Lower leg skin (tissue), 4 donors: Measurements from ENCODE around the gene BCAP31. TPM values are rescaled to one million over a fixed set of nuclear protein-coding genes. Genes with fewer than 3 reads are reported as not detected.

Experiments used
- DNase-seq, 2 donors: peaks; one replicate each; pipeline ENCODE4 v3.0.0-alpha.2; 2019; ENCODE audit warnings: low spot score in 2 of 2
- H3K4me3 ChIP-seq: fragments of 200-600 bp; sonication (generic); 2 replicates; pipeline ENCODE4 v1.5.1; 2017; ENCODE audit warnings: mild to moderate bottlenecking, low read depth; ENCODE audit not compliant: poor library complexity, severe bottlenecking
- CTCF ChIP-seq, 3 donors: fragments of 450-650 bp; IDR thresholded peaks; one replicate each; pipeline ENCODE4 v1.5.1; 2016; ENCODE audit warnings: antibody characterized with exemption in 3 of 3, mild to moderate bottlenecking in 3 of 3, moderate library complexity in 2 of 3
- POLR2A ChIP-seq, 2 donors: fragments of 450-650 bp; IDR thresholded peaks; one replicate each; pipeline ENCODE4 v1.6.1; 2016 to 2017; ENCODE audit warnings: antibody characterized with exemption in 2 of 2, mild to moderate bottlenecking in 1 of 2, moderate library complexity in 1 of 2
- whole genome bisulfite sequencing, 2 donors: methylation state at CpG; one replicate each; pipeline ENCODE4 v1.1.5; 2018; 5-methylcytosine and 5-hydroxymethylcytosine counted together
- intact Hi-C: fragments of 100-400 bp; cut with DNase I; formaldehyde crosslinking; loops from one replicate; pipeline ENCODE4 v1.15.0; 2023; ENCODE audit warnings: low total_unique reads
- total RNA-seq, 4 donors: library from RNA; depleted of rRNA; stranded (reverse); fragments of >200 nt; gene quantifications; one replicate each; pipeline ENCODE4 v1.1.0, GENCODE V29; 2016

The BCAP31 gene
- total RNA-seq, 4 donors from 2014 or later: 139 to 210 (median 169) TPM

- intact Hi-C loops: no loop called here
- TF ChIP-seq CTCF (IDR thresholded peaks at IDR 0.05) (no peak), POLR2A (IDR thresholded peaks at IDR 0.05) (no peak)
- 83 to 90% methylated on average over 9 of the region's 9 CpGs for WGBS, 2 donors
- no peak for DNase-seq
- no peak overlapping the region for H3K4me3 ChIP-seq
Observed at GRCh38 chrX:153735274-153735673, 11.1 kb upstream of the BCAP31 start.

GRCh38 chrX:153734871-153735270 is 10.7 kb upstream of the BCAP31 start:
- 80 to 90% methylated on average over 2 of the region's 2 CpGs for WGBS, 2 donors
- H3K4me3 ChIP-seq: no peak overlapping the region
- intact Hi-C loops: no loop called here
- no peak for DNase-seq
- no peak for TF ChIP-seq POLR2A (IDR thresholded peaks at IDR 0.05)
- no peak for TF ChIP-seq CTCF (IDR thresholded peaks at IDR 0.05)

GRCh38 chrX:153733651-153734240 is 9.6 kb upstream of the BCAP31 start:
- intact Hi-C loops: no loop called here
- no peak for DNase-seq
- TF ChIP-seq POLR2A (IDR thresholded peaks at IDR 0.05): no peak
- TF ChIP-seq CTCF (IDR thresholded peaks at IDR 0.05): no peak
- no peak overlapping the region for H3K4me3 ChIP-seq
- WGBS, 2 donors: 86 to 93% methylated on average over 15 of the region's 15 CpGs

GRCh38 chrX:153732401-153732800 is 8.2 kb upstream of the BCAP31 start:
- intact Hi-C loops: no loop called here
- no peak overlapping the region for H3K4me3 ChIP-seq
- DNase-seq: no peak
- TF ChIP-seq CTCF (IDR thresholded peaks at IDR 0.05) (no peak), POLR2A (IDR thresholded peaks at IDR 0.05) (no peak)
- 46 to 86% methylated on average over 5 to 14 of the region's 14 CpGs for WGBS, 2 donors

GRCh38 chrX:153731845-153732215 is 7.6 kb upstream of the BCAP31 start:
- TF ChIP-seq CTCF (IDR thresholded peaks at IDR 0.05) (no peak), POLR2A (IDR thresholded peaks at IDR 0.05) (no peak)
- 87 to 92% methylated on average over 3 of the region's 3 CpGs for WGBS, 2 donors
- no peak overlapping the region for H3K4me3 ChIP-seq
- no peak for DNase-seq
- intact Hi-C loops: no loop called here
